WTC11 (cell line): ENCODE measurements around the gene PAIP2B.

Experiments used
- CBFB ChIP-seq: sonication (generic); formaldehyde crosslinking; IDR thresholded peaks from 2 replicates; pipeline ENCODE4 v1.8.1; 2022; ENCODE audit warnings: mild to moderate bottlenecking, low read depth, missing genetic modification reagents
- CREB1 ChIP-seq: sonication (generic); formaldehyde crosslinking; IDR thresholded peaks from 2 replicates; pipeline ENCODE4 v1.8.0; 2023; ENCODE audit warnings: mild to moderate bottlenecking, missing genetic modification reagents
- TF ChIP-seq, protein P1 (sequence below): fragments of 200-600 bp; IDR thresholded peaks from 2 replicates; pipeline ENCODE4 v1.8.0; 2022; ENCODE audit warnings: antibody characterized with exemption
- TF ChIP-seq, protein P2 (sequence below): sonication (generic); formaldehyde crosslinking; IDR thresholded peaks from 2 replicates; pipeline ENCODE4 v1.8.0; 2023; ENCODE audit warnings: missing genetic modification reagents, mild to moderate bottlenecking, borderline replicate concordance
- TF ChIP-seq, protein P3 (sequence below): sonication (generic); formaldehyde crosslinking; IDR thresholded peaks from 2 replicates; pipeline ENCODE4 v1.8.0; 2022; ENCODE audit warnings: mild to moderate bottlenecking, missing genetic modification reagents

DNA sequence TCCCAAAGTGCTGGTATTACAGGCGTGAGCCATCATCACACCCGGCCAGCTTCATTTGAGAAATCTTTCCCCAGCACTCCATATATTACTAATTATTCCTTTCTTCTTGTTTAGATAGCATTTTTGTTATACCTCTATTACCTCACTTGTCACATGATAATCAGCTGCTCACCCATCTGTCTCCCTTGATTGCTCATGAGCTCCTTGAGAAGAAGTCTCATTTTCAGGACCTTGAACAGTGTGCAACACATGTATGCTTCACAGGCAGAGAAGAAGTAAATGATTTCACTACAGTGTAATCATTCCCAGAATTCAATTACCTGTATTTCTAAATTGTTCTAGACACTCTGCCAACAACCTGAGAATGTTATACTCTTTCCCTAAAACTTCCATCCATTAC, 6.2 kb downstream of the PAIP2B start:
- TF ChIP-seq, protein P1, sequence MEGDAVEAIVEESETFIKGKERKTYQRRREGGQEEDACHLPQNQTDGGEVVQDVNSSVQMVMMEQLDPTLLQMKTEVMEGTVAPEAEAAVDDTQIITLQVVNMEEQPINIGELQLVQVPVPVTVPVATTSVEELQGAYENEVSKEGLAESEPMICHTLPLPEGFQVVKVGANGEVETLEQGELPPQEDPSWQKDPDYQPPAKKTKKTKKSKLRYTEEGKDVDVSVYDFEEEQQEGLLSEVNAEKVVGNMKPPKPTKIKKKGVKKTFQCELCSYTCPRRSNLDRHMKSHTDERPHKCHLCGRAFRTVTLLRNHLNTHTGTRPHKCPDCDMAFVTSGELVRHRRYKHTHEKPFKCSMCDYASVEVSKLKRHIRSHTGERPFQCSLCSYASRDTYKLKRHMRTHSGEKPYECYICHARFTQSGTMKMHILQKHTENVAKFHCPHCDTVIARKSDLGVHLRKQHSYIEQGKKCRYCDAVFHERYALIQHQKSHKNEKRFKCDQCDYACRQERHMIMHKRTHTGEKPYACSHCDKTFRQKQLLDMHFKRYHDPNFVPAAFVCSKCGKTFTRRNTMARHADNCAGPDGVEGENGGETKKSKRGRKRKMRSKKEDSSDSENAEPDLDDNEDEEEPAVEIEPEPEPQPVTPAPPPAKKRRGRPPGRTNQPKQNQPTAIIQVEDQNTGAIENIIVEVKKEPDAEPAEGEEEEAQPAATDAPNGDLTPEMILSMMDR, result no peak
- TF ChIP-seq, protein P2, sequence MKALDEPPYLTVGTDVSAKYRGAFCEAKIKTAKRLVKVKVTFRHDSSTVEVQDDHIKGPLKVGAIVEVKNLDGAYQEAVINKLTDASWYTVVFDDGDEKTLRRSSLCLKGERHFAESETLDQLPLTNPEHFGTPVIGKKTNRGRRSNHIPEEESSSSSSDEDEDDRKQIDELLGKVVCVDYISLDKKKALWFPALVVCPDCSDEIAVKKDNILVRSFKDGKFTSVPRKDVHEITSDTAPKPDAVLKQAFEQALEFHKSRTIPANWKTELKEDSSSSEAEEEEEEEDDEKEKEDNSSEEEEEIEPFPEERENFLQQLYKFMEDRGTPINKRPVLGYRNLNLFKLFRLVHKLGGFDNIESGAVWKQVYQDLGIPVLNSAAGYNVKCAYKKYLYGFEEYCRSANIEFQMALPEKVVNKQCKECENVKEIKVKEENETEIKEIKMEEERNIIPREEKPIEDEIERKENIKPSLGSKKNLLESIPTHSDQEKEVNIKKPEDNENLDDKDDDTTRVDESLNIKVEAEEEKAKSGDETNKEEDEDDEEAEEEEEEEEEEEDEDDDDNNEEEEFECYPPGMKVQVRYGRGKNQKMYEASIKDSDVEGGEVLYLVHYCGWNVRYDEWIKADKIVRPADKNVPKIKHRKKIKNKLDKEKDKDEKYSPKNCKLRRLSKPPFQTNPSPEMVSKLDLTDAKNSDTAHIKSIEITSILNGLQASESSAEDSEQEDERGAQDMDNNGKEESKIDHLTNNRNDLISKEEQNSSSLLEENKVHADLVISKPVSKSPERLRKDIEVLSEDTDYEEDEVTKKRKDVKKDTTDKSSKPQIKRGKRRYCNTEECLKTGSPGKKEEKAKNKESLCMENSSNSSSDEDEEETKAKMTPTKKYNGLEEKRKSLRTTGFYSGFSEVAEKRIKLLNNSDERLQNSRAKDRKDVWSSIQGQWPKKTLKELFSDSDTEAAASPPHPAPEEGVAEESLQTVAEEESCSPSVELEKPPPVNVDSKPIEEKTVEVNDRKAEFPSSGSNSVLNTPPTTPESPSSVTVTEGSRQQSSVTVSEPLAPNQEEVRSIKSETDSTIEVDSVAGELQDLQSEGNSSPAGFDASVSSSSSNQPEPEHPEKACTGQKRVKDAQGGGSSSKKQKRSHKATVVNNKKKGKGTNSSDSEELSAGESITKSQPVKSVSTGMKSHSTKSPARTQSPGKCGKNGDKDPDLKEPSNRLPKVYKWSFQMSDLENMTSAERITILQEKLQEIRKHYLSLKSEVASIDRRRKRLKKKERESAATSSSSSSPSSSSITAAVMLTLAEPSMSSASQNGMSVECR (CRISPR knock-in tag), result no peak
- TF ChIP-seq, protein P3, sequence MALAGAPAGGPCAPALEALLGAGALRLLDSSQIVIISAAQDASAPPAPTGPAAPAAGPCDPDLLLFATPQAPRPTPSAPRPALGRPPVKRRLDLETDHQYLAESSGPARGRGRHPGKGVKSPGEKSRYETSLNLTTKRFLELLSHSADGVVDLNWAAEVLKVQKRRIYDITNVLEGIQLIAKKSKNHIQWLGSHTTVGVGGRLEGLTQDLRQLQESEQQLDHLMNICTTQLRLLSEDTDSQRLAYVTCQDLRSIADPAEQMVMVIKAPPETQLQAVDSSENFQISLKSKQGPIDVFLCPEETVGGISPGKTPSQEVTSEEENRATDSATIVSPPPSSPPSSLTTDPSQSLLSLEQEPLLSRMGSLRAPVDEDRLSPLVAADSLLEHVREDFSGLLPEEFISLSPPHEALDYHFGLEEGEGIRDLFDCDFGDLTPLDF (CRISPR knock-in tag), result no peak
- no peak for TF ChIP-seq CREB1 (CRISPR knock-in tag)
- TF ChIP-seq CBFB (CRISPR knock-in tag), result no peak
